UCSD-AML1 (cell line): ENCODE results near the gene TLCD3B.
A peak's percentile ranks its signal among the peaks of the same experiment; 100 is the strongest.

Experiments used
- DNase-seq: peaks from one replicate; lab custom pipeline; 2025; ENCODE audit not compliant: unreplicated experiment; lab: John Stamatoyannopoulos, UW

TLCD3B gene

DNA sequence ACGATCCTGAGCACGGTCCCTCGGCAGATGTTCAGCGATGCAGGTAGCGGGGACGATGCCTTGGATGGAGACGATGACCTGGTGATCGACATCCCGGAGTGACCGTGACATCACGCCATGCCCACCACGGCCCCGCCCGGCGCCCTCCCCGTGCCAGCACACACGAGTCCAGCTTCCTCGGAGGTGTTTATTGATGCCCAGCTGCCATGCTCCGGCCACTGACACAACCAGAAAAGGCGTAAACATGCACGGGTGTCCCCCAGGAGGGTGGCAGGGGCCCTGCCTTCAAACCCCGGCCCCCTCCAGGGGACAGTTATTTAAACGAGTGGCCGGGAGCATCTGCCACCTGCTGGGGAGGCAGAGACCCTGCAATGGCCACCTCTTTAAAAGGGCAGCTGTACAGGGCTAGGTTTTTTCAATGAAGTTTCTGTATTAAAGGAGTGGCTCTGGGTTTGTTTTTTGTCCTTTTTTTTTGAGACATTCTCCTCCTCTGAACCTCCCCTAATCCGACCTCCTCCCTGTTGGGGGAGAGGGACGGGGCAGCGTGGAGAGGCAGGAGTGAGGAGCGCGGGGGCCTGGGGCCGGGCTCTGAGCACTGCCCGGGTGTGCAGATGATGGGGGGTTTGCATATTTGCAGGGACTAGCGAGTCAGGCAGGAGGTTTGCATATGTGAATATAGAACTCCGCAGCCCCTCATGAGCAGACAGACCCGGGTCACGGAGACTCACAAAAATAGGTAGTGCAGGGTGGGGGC, 25.6 kb downstream of the TLCD3B start:
- no peak for DNase-seq

GRCh38 chr16:30004811-30005242, 26.2 kb downstream of the TLCD3B start:
- DNase-seq: no peak

- DNase-seq: no peak
Observed at GRCh38 chr16:30004424-30004776, 26.7 kb downstream of the TLCD3B start.

GRCh38 chr16:30003670-30004423, 27.2 kb downstream of the TLCD3B start:
- no peak for DNase-seq

DNA sequence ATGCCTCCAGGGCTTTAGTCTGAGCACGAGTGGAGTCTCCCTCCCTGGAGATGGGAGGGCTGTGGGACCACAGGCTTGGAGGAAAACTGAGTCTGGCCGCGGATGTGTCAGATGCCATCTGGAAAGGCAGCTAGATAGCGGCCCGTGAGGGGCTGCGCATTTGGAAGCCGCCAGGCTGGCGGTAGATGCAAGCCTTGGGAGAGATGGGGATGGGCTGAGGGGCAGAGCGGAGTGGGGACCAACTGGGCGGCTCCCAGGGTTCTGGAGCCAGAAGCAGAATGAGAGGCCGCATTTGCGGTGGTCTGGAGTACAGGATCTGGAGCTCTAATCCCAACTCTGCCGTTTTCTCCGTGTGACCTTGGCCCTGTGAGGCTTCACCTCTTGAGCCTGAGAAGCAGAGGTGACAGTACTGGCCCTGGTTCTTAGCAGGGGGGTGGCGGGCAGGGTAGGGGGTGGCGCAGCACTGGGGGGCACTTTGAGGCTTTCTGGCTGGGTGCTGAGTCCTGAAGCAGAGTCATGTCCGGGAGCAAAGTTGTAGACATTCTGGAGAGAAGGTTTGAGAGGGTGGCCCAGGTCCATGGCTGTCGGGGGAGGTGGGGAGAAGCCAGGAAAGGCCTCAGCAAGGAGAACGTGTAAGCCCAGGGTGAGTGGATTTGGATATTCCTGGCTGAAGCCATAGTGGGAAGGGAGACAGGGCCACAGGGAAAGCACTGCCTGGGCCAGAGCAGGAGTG, 28.3 kb downstream of the TLCD3B start:
- DNase-seq: no peak

- no peak for DNase-seq
Observed at GRCh38 chr16:30000735-30001631, 30.1 kb downstream of the TLCD3B start.

GRCh38 chr16:29999605-30000004, 31.5 kb downstream of the TLCD3B start:
- no peak for DNase-seq

- DNase-seq: no peak
Observed at GRCh38 chr16:29996766-29997250, 34.3 kb downstream of the TLCD3B start.

- DNase-seq: peak; percentile 97
Observed at GRCh38 chr16:29995911-29996765, 34.9 kb downstream of the TLCD3B start, which contains the start of gene INO80E. INO80E (plus strand) TSS chr16:29996241; CDS start chr16:29996311, 70 bp downstream.

DNA sequence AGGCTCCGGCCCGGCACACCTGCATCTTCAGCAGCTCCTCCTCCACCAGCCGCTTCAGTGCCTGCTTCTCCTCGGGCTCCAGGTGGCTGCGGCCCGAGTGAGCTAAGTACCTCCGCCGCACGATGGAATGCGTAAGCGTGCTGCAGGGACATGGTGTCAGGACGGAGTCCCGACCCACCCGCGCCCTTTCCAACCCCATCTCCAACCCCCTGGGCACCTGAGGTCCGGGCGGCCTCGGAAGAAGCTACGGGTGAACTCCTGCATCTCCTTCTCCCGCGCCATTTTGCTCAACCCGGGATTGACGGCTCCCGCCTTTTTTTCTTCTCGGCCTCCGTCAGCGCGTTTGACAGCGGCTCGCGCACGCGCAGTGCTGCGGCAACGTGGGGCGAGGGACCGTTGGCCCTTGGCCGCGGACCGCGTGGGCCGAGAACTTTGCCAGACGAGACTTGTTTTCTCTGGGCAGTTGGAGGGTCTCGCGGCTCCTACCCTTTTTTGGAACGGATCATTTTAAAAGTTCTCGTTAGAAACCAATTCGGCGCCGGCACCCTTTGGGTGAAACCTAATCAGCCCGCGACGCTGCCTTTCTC, 35.7 kb downstream of the TLCD3B start, which contains the start of gene HIRIP3:
HIRIP3 (minus strand) TSS at position 294 of the 587 bp plus-strand sequence; CDS start at position 282, 12 bp downstream.
- peak; percentile 83 for DNase-seq

- DNase-seq: no peak
Observed at GRCh38 chr16:29994600-29995323, 36.3 kb downstream of the TLCD3B start.

DNA sequence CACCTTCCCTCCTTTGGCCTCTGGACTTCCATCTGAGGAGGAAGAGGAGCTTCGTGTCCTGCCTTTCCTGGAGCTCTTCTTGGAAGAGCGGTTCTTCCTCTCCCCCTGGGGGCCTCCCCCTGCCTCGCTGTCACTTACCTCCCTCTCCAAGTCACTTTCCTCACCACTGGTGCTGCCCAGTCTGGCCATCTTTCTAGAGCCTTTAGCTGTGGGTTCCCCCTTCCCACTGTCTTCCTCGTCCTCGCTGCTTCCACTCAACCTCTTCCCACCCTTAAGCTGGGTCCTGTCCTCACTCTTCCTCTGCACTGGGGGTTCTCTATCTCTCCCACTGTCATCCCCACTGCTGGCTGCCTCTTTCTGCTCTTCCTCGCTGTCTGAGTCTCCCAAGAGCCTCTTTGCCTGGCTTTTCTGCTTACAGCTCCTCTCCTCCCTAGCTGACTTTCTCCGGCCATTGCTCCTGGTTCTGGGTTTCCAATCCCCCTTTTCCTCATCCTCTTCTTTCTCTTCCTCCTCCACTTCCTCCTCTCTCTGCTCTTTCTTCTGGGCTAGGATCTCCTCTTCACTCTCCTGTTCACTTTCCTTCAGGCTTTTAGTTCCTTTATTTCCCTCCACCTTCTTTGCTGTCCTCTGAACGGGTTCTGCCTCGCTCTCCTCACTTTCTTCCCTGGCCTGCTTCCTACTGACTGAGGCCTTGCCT, 37.0 kb downstream of the TLCD3B start:
- DNase-seq: no peak

DNA sequence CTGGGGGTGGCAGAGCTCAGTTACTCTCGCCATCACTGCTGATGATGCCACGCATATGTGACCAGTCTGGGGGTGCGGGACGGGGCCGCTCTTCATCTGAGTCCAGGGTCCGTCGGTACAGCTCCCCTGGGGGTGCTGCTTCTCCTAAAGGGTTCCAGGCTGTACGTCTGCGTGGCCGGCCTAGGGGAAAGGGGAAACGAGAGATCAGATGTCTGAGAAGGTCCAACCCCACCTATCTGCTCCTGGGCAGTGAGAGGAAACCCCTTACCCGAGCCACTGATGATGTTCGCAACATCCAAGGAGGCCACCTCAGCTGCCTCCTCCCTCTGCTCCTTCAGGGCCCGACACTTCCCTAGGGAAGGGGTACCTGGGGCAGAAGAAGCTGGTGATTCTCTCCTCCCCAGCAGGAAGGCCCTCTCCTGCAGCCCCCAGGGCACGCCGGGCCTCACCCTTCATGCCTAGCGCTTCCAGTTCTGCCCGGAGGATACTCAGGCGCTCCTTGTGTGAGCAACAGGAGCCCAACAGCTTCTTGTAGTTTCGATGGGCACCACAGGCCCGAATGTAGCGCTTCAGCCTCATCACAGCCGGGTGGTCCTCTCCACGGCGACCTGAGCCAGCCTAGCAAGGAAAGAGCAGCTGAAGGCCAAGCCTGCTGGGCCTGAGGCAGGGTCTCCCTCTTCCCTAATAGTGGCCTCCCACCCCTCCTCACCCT, 37.7 kb downstream of the TLCD3B start:
- DNase-seq: no peak

GRCh38 chr16:29992344-29992967, 38.6 kb downstream of the TLCD3B start:
- DNase-seq: no peak

DNA sequence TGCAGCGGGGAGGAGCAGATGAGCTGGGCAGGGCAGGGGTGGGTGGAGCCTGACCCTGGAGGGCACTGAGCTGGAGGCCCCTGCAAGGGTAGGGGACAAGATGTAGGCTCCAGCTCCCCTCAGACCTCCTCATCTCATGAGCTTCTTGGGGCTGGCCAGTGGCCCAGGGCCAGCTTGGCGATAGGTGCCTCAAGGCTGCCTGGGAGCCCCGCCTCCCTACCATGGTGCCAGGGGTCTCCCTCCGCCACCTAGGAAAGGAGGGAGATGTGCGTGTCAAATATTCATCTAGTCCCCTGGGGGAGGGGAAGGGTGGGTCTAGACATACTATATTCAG, 39.5 kb downstream of the TLCD3B start:
- DNase-seq: no peak

DNA sequence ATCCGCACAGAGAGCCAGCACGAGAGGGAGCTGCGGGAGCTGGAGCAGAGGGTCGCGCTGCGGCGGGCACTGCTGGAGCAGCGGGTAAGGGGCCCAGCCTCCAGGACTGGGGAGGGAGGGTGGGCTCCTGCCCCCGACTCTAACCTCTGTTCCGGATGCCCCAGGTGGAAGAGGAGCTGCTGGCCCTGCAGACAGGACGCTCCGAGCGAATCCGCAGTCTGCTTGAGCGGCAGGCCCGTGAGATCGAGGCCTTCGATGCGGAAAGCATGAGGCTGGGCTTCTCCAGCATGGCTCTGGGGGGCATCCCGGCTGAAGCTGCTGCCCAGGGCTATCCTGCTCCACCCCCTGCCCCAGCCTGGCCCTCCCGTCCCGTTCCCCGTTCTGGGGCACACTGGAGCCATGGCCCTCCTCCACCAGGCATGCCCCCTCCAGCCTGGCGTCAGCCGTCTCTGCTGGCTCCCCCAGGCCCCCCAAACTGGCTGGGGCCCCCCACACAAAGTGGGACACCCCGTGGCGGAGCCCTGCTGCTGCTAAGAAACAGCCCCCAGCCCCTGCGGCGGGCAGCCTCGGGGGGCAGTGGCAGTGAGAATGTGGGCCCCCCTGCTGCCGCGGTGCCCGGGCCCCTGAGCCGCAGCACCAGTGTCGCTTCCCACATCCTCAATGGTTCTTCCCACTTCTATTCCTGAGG, 40.0 kb downstream of the TLCD3B start:
- DNase-seq: no peak
